UCSD-AML1 (cell line): ENCODE measurements around the gene GPX4.
"Not testable (repeated sequence)": the region's sequence is repeated elsewhere in the genome, so short reads cannot be mapped to it uniquely, and the experiment has no call there.

Experiments
- DNase-seq: peaks from one replicate; lab custom pipeline; 2025; ENCODE audit not compliant: unreplicated experiment; lab: John Stamatoyannopoulos, UW

The GPX4 gene

GRCh38 chr19:1113986-1114483, 10.2 kb downstream of the GPX4 start:
- no peak for DNase-seq

GRCh38 chr19:1114728-1115127, 10.9 kb downstream of the GPX4 start:
- DNase-seq, result not testable (repeated sequence)

GRCh38 chr19:1115646-1116420, 12.0 kb downstream of the GPX4 start:
- no peak for DNase-seq

GRCh38 chr19:1116726-1117581, 13.2 kb downstream of the GPX4 start:
- no peak for DNase-seq

- DNase-seq, result no peak
Measured at GRCh38 chr19:1117654-1118053, 13.9 kb downstream of the GPX4 start.

- DNase-seq, result no peak
Measured at GRCh38 chr19:1118999-1119398, 15.2 kb downstream of the GPX4 start.

GRCh38 chr19:1119475-1120217, 15.9 kb downstream of the GPX4 start:
- no peak for DNase-seq

GRCh38 chr19:1121395-1121794, 17.6 kb downstream of the GPX4 start:
- DNase-seq, result no peak

- no peak for DNase-seq
Measured at GRCh38 chr19:1122021-1122971, 18.5 kb downstream of the GPX4 start.

GRCh38 chr19:1122972-1123363, 19.2 kb downstream of the GPX4 start:
- peak; percentile 79 for DNase-seq

GRCh38 chr19:1123381-1123780, 19.6 kb downstream of the GPX4 start:
- DNase-seq, result no peak

GRCh38 chr19:1123885-1124677, 20.3 kb downstream of the GPX4 start:
- DNase-seq, result no peak

GRCh38 chr19:1125601-1126467, 22.0 kb downstream of the GPX4 start:
- DNase-seq, result peak; percentile 46

- no peak for DNase-seq
Measured at GRCh38 chr19:1126984-1127760, 23.4 kb downstream of the GPX4 start.

- no peak for DNase-seq
Measured at GRCh38 chr19:1128106-1128505, 24.3 kb downstream of the GPX4 start.

GRCh38 chr19:1129084-1129483, 25.3 kb downstream of the GPX4 start:
- not testable (repeated sequence) for DNase-seq

- DNase-seq, result no peak
Measured at GRCh38 chr19:1129535-1129934, 25.7 kb downstream of the GPX4 start.
